ENCODE data around the gene ARHGEF7. TPM values are rescaled to one million over a fixed set of nuclear protein-coding genes. Genes with fewer than 3 reads are reported as not detected.

Gene ARHGEF7
- total RNA-seq, 2 donors from 2014 or later: 49.5 to 53.5 TPM

DNA sequence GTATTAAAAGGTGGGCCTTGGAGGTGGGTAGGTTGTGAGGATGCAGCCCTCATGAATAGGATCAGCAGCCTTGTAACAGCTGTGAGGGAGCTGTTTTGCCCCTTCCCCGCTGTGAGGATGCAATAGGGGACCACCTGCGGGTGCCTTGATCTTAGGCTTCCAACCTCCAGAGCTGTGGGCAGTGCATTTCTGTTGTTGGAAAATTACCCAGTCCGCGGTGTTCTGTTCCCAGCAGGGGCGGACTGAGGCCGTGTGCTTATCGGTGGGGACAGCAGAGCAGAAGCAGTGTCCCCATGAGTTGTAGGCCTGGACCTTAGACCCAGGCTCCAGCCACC lies 150.6 kb downstream of the ARHGEF7 start:
- Histone ChIP-seq H3K9me3 (ENCODE audit: control insufficient read depth, low read length) (no peaks in the 10 kb centered on the region), H3K36me3 (ENCODE audit: control insufficient read depth, insufficient read depth, low read length) (peaks cover 26% of the 10 kb centered on the region), H3K9ac (ENCODE audit: extremely low read depth, low read length, poor library complexity, severe bottlenecking) (no peak overlapping the region), H3K4me1 (ENCODE audit: control insufficient read depth, insufficient read depth, low read length) (peaks cover 6% of the 10 kb centered on the region), H3K27ac (ENCODE audit: low read depth, low read length) (no peak overlapping the region), H3K27me3 (ENCODE audit: control insufficient read depth, insufficient read depth, low read length, poor library complexity, severe bottlenecking) (no peaks in the 10 kb centered on the region), H3K4me3 (ENCODE audit: low read length) (no peak overlapping the region)
- DNase-seq: peak; percentile 64
- TF ChIP-seq, protein P1, sequence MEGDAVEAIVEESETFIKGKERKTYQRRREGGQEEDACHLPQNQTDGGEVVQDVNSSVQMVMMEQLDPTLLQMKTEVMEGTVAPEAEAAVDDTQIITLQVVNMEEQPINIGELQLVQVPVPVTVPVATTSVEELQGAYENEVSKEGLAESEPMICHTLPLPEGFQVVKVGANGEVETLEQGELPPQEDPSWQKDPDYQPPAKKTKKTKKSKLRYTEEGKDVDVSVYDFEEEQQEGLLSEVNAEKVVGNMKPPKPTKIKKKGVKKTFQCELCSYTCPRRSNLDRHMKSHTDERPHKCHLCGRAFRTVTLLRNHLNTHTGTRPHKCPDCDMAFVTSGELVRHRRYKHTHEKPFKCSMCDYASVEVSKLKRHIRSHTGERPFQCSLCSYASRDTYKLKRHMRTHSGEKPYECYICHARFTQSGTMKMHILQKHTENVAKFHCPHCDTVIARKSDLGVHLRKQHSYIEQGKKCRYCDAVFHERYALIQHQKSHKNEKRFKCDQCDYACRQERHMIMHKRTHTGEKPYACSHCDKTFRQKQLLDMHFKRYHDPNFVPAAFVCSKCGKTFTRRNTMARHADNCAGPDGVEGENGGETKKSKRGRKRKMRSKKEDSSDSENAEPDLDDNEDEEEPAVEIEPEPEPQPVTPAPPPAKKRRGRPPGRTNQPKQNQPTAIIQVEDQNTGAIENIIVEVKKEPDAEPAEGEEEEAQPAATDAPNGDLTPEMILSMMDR (conservative IDR thresholded peaks at IDR 0.05): no peak
- WGBS, 2 experiments (ENCODE audit: insufficient coverage in 1 of 2, insufficient read length in 1 of 2): 78 to 89% methylated on average over 6 to 7 of the region's 7 CpGs
- H3K36me3 Mint-ChIP-seq (ENCODE audit: low read depth): peaks cover 31% of the 10 kb centered on the region
- H3K4me1 Mint-ChIP-seq: peaks cover 32% of the 10 kb centered on the region
- H3K4me3 Mint-ChIP-seq: no peak overlapping the region
- peak overlapping the region; percentile 46 for H3K27ac Mint-ChIP-seq
- no peaks in the 10 kb centered on the region for H3K9me3 Mint-ChIP-seq
- no peaks in the 10 kb centered on the region for H3K27me3 Mint-ChIP-seq (ENCODE audit: insufficient read depth)

DNA sequence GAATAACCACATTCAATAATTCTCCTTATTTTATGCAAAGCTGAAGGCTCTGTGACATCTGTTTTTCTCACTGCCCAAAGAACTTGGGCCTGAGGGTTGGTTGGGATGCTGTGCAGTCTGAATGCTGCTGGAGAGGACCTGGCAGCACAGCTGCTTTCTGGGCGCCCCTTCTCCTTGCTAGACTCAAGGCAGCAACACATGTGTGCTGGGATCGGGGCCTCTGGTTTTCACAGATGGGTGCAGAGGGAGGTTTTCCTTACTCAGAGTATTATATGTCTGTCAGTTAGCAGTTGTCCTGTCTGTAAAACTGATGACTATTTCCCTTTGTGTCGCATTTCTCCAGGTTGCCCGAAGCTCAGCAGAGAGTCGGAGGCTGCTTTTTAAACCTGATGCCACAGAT lies 152.1 kb downstream of the ARHGEF7 start:
- no peaks in the 10 kb centered on the region for H3K9me3 Mint-ChIP-seq
- peaks cover 6% of the 10 kb centered on the region for H3K4me1 ChIP-seq (ENCODE audit: control insufficient read depth, insufficient read depth, low read length)
- no peak overlapping the region for H3K9ac ChIP-seq (ENCODE audit: extremely low read depth, low read length, poor library complexity, severe bottlenecking)
- no peak overlapping the region for H3K27ac ChIP-seq (ENCODE audit: low read depth, low read length)
- no peaks in the 10 kb centered on the region for H3K9me3 ChIP-seq (ENCODE audit: control insufficient read depth, low read length)
- peaks cover 31% of the 10 kb centered on the region for H3K4me1 Mint-ChIP-seq
- H3K36me3 Mint-ChIP-seq (ENCODE audit: low read depth): peaks cover 41% of the 10 kb centered on the region
- H3K36me3 ChIP-seq (ENCODE audit: control insufficient read depth, insufficient read depth, low read length): peaks cover 31% of the 10 kb centered on the region
- WGBS, 2 experiments (ENCODE audit: insufficient coverage in 1 of 2, insufficient read length in 1 of 2): 95 to 100% methylated on average over 3 to 5 of the region's 5 CpGs
- DNase-seq: no peak
- H3K27me3 Mint-ChIP-seq (ENCODE audit: insufficient read depth): no peaks in the 10 kb centered on the region
- no peak overlapping the region for H3K27ac Mint-ChIP-seq
- H3K4me3 ChIP-seq (ENCODE audit: low read length): no peak overlapping the region
- no peak overlapping the region for H3K4me3 Mint-ChIP-seq
- no peaks in the 10 kb centered on the region for H3K27me3 ChIP-seq (ENCODE audit: control insufficient read depth, insufficient read depth, low read length, poor library complexity, severe bottlenecking)
- TF ChIP-seq, protein P1 (conservative IDR thresholded peaks at IDR 0.05): no peak

DNA sequence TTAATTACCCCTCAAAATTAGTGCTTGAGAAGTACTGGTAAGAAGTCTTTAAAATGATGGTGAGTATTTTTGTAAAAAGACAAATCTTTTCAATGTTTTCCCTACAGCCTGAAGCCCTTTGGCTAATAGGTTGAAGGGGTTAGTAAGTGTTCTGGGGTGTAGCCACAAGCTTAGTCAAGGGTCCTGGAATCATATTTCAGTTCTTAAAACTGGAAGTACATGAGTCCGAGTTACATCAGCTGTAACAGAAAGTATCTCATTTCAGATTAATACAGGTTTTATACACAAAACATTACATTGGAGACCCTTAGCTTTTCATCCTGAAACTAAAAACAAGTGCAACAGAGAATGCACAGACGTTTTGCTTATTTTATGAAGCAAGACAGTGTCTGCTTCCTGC lies 152.7 kb downstream of the ARHGEF7 start:
- no peaks in the 10 kb centered on the region for H3K9me3 Mint-ChIP-seq
- no peak overlapping the region for H3K27ac ChIP-seq (ENCODE audit: low read depth, low read length)
- WGBS, 2 experiments (ENCODE audit: insufficient coverage in 1 of 2, insufficient read length in 1 of 2): 82 to 100% methylated on average over 2 of the region's 2 CpGs
- no peak for DNase-seq
- H3K36me3 Mint-ChIP-seq (ENCODE audit: low read depth): peaks cover 40% of the 10 kb centered on the region
- peaks cover 6% of the 10 kb centered on the region for H3K4me1 ChIP-seq (ENCODE audit: control insufficient read depth, insufficient read depth, low read length)
- no peaks in the 10 kb centered on the region for H3K27me3 Mint-ChIP-seq (ENCODE audit: insufficient read depth)
- peaks cover 27% of the 10 kb centered on the region for H3K4me1 Mint-ChIP-seq
- H3K27ac Mint-ChIP-seq: no peak overlapping the region
- no peak overlapping the region for H3K4me3 ChIP-seq (ENCODE audit: low read length)
- H3K9ac ChIP-seq (ENCODE audit: extremely low read depth, low read length, poor library complexity, severe bottlenecking): no peak overlapping the region
- peaks cover 31% of the 10 kb centered on the region for H3K36me3 ChIP-seq (ENCODE audit: control insufficient read depth, insufficient read depth, low read length)
- H3K4me3 Mint-ChIP-seq: no peak overlapping the region
- H3K9me3 ChIP-seq (ENCODE audit: control insufficient read depth, low read length): no peaks in the 10 kb centered on the region
- no peaks in the 10 kb centered on the region for H3K27me3 ChIP-seq (ENCODE audit: control insufficient read depth, insufficient read depth, low read length, poor library complexity, severe bottlenecking)
- TF ChIP-seq, protein P1 (conservative IDR thresholded peaks at IDR 0.05): no peak
